ENCODE measurements around the gene USB1. TPM values are rescaled to one million over a fixed set of nuclear protein-coding genes. Genes with fewer than 3 reads are reported as not detected.

USB1 gene
- total RNA-seq, 1 experiment from 2014 or later = 52.9 TPM

GRCh38 chr16:58056580-58056979, 55.4 kb downstream of the USB1 start:
- no peak for DNase-seq (ENCODE audit: low read depth in 1 of 2, low spot score in 2 of 2)
- no peak overlapping the region for H3K4me3 ChIP-seq
- no peaks in the 10 kb centered on the region for H3K9me3 ChIP-seq (replicated peaks)
- H3K27ac ChIP-seq = no peak overlapping the region
- H3K27me3 ChIP-seq (replicated peaks) = no peaks in the 10 kb centered on the region; the same call in 1 of the 2 replicates
- no peaks in the 10 kb centered on the region for H3K36me3 ChIP-seq
- H3K4me1 ChIP-seq (replicated peaks) = no peaks in the 10 kb centered on the region

GRCh38 chr16:58057121-58057520, 55.9 kb downstream of the USB1 start:
- H3K9me3 ChIP-seq (replicated peaks) = no peaks in the 10 kb centered on the region
- no peaks in the 10 kb centered on the region for H3K36me3 ChIP-seq
- DNase-seq (ENCODE audit: low read depth in 1 of 2, low spot score in 2 of 2) = no peak

GRCh38 chr16:58057784-58058183, 56.6 kb downstream of the USB1 start:
- Histone ChIP-seq H3K27me3 (replicated peaks) (no peaks in the 10 kb centered on the region; the same call in 1 of the 2 replicates), H3K4me3 (no peak overlapping the region), H3K4me1 (replicated peaks) (no peaks in the 10 kb centered on the region), H3K9me3 (replicated peaks) (no peaks in the 10 kb centered on the region), H3K36me3 (no peaks in the 10 kb centered on the region), H3K27ac (no peak overlapping the region)
- DNase-seq (ENCODE audit: low read depth in 1 of 2, low spot score in 2 of 2) = no peak

More at GRCh38 chr16:58057121-58057520, 55.9 kb downstream of the USB1 start:
- Histone ChIP-seq H3K4me3 (no peak overlapping the region), H3K27me3 (replicated peaks) (no peaks in the 10 kb centered on the region; the same call in 1 of the 2 replicates), H3K4me1 (replicated peaks) (no peaks in the 10 kb centered on the region), H3K27ac (no peak overlapping the region)

DNA sequence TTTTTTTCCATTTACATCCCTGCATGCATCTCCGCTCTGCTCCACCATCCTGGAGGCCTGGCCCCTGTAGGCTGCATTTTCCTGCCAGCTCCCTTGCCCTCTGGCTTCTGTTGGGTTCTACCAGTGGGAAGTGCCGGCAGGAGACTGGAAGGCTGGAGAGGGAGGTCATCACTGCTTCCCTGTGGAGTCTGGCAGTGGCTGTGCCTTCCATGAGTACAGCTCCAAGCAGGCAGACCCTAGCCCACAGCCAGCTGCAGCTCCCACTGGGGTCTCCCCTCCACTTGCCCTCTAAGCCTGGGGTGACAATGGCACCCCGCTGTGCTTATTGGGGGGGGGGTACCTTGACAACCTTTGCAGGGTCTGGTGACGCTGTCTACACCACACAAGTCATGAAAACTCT, 61.6 kb downstream of the USB1 start:
- H3K4me3 ChIP-seq = no peak overlapping the region
- H3K36me3 ChIP-seq = no peaks in the 10 kb centered on the region
- no peak for DNase-seq (ENCODE audit: low read depth in 1 of 2, low spot score in 2 of 2)
- H3K9me3 ChIP-seq (replicated peaks) = no peaks in the 10 kb centered on the region
- no peaks in the 10 kb centered on the region; the same call in 1 of the 2 replicates for H3K27me3 ChIP-seq (replicated peaks)
- H3K4me1 ChIP-seq (replicated peaks) = no peaks in the 10 kb centered on the region
- no peak overlapping the region for H3K27ac ChIP-seq

DNA sequence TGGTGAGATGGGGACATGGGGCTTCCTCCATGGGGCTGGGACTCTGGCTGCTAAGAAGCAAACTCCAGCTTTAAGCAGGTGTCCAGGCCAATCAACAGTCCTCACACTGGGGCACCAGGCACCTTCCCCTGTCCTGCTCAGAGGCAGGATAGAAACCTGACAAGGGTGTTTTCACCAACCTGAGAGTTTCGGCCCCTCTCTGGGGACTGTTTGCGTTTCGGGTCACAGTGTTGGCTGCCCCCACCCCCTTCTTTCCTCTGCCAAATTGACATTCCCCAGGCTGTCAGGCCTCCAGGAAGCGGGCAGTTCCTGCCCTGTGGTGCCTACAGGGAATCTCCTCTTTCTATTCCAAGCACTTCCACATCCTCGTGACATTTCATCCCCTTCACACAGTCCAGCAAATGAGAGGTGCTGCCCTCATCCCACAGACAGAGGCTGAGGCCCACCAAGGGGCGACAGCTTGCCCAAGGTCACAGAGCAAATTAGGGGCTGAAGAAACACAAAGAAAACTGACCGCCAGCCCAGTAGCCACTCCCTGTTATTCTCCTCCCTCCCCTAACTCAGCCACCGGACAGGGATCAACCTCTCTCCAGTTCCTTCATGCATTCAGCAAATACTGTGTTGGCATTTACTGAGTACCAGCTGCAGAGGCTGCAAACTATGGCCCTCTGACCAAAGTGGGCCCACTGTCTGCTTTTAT, 62.3 kb downstream of the USB1 start:
- Histone ChIP-seq H3K36me3 (no peaks in the 10 kb centered on the region), H3K27ac (no peak overlapping the region), H3K4me3 (no peak overlapping the region), H3K27me3 (replicated peaks) (no peaks in the 10 kb centered on the region), H3K9me3 (replicated peaks) (no peaks in the 10 kb centered on the region), H3K4me1 (replicated peaks) (no peaks in the 10 kb centered on the region)
- DNase-seq (ENCODE audit: low read depth in 1 of 2, low spot score in 2 of 2) = no peak

DNA sequence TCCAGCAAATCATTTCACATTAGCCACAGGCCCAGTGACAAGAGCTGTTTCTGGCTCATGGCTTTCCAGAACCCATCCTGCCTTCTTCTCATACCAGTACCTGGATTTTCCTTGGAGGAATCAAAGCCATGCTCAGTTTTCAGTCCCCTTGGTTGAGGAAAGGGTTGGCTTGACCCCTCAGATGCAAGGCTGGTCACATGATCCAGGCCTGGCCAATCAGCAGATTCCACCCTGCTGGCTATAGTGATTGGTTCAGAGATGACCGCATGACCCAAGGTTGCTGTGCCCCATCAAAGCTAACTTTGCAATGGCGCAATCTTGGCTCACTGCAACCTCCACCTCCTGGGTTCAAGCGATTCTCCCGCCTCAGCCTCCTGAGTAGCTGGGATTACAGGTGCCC, 69.4 kb downstream of the USB1 start:
- Histone ChIP-seq H3K4me3 (no peak overlapping the region), H3K4me1 (replicated peaks) (no peaks in the 10 kb centered on the region), H3K36me3 (no peaks in the 10 kb centered on the region), H3K27me3 (replicated peaks) (no peaks in the 10 kb centered on the region), H3K9me3 (replicated peaks) (no peaks in the 10 kb centered on the region), H3K27ac (no peak overlapping the region)
- no peak for DNase-seq (ENCODE audit: low read depth in 1 of 2, low spot score in 2 of 2)

Other genes starting within 250 kb of the USB1 start
- gene KIFC3, start 198.9 kb upstream of the USB1 start, total RNA-seq (2014; rRNA removed; shearing (Covaris generic)) = 103 and 132 TPM in 2 replicates
- 0.13 TPM in 1 of 2 replicates, not detected in the other for gene CNGB1, start 30.3 kb upstream of the USB1 start, total RNA-seq (2014; rRNA removed; shearing (Covaris generic))
- 1.5 and 4.3 TPM in 2 replicates for gene ZNF319, start 735 bp upstream of the USB1 start, total RNA-seq (2014; rRNA removed; shearing (Covaris generic))
- gene MMP15, start 24.3 kb downstream of the USB1 start, total RNA-seq (2014; rRNA removed; shearing (Covaris generic)) = 1.2 and 1.9 TPM in 2 replicates
- gene CFAP20, start 128.0 kb downstream of the USB1 start, total RNA-seq (2014; rRNA removed; shearing (Covaris generic)) = 103 and 114 TPM in 2 replicates
- 13.5 and 21.7 TPM in 2 replicates for gene CSNK2A2, start 196.7 kb downstream of the USB1 start, total RNA-seq (2014; rRNA removed; shearing (Covaris generic))

All from SJSA1 (cell line).